Erythroblast (primary cell): ENCODE results near the gene CDHR2.

Experiments used
- GATA1 ChIP-seq: IDR thresholded peaks from 2 replicates; pipeline ENCODE4 v1.6.1; 2011; ENCODE audit warnings: low read depth, mild to moderate bottlenecking, control low read depth, low read length, moderate library complexity
- POLR2A ChIP-seq: IDR thresholded peaks from 2 replicates; pipeline ENCODE4 v1.6.1; 2011; ENCODE audit warnings: mild to moderate bottlenecking, low read length

GRCh38 chr5:176549871-176550270 is 729 bp downstream of the CDHR2 start:
- TF ChIP-seq POLR2A: no peak
- no peak for TF ChIP-seq GATA1
